GM21717 (cell line): Measurements from ENCODE around the gene PTPRN.
"Not testable (repeated sequence)": the region's sequence is repeated elsewhere in the genome, so short reads cannot be mapped to it uniquely, and the experiment has no call there.

ENCODE experiments used
- ATAC-seq: cut with Tn5 transposase; IDR thresholded peaks from one replicate; pipeline ENCODE4 v1.9.1; 2021; ENCODE audit warnings: mild to moderate bottlenecking, moderate library complexity; ENCODE audit not compliant: unreplicated experiment

The PTPRN gene

DNA sequence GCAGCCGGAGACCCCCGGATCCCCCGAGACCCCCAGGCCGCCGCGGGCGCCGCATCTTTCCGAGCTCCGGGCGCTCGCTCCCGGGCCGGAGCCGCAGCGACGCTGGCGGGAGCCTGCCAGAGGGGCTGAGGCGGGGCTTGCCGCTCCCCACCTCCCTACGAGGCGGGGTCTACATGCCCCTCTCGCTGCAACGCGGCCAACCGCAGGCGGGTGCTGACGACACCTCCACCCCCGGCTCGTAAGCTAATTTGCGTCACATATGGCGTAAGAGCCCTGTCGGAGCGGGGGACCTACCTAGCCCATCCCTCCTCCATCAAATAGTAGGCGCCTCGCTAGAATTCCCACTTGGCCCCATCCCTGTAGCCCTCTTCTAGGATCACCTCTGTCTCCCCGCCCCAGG, at the start of gene PTPRN:
Gene PTPRN (minus strand): TSS at position 124 of the 400 bp plus-strand sequence. CDS start 69 bp downstream, at position 55.
- no peak for ATAC-seq

DNA sequence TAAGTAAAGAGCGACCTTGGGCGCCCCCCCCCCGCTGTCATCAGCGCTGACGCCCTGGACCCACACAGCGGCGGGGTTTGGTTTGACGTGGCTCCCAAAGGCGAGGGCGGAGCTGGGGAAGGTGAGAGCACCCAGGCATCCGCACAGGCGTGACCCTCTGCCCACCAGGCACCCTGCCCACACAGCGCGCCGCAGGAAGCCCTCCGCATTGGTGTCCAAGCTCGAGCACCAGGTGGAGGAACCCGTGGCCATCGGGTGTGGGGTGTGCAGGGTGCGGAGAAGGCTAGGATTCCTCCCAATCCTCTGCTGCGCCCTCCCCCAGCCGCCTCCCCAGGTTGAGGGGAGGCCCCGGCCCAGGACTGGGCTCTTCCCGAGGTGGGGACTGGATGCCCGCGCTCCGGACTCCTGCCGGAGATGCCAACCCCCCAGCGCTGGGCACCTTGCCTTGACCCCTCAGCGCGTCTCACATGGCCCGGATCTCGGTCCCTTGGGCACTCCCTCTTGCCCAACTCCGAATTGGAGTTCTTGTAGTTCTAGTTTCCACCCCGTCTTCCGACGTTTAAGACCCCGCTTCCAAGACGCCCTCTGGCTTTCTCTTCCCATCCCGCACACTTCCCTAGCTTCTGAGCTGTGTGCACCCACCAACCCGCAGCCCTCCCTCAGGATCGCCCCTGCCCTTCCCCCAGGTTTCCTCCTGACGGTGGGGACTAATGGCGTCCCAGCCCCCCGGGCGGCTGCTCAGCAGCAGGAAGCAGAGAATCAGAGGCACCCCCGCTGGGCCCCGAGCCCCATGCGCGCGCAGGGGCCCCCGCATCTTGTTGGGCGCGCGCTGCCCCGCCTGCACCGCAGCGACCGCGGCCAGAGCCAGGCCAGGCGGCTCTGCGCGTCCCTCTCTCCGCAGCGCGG, 49.2 kb upstream of the PTPRN start:
- ATAC-seq, result no peak

- ATAC-seq, result no peak
Observed at GRCh38 chr2:219356834-219357233, 47.6 kb upstream of the PTPRN start.

DNA sequence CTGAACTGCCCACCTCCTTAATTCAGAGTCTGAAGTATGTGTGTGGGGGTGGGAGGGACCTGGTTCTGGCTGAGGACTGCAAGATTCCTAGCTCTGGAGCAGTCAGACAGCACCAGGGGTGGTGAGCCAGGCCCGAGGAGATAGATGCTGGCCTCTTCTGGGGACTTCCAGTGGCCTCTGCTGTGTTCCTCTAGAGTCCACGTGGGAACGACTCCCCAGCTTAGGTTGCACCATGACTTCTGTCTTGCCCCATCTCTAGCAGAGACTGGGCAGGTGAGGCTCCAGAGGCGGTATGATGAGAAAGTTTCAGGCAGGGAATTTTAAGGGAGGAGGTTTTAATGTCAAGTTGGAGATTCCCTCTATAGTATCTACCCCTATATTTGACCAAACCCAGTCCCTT, 45.4 kb upstream of the PTPRN start:
- ATAC-seq, result no peak

DNA sequence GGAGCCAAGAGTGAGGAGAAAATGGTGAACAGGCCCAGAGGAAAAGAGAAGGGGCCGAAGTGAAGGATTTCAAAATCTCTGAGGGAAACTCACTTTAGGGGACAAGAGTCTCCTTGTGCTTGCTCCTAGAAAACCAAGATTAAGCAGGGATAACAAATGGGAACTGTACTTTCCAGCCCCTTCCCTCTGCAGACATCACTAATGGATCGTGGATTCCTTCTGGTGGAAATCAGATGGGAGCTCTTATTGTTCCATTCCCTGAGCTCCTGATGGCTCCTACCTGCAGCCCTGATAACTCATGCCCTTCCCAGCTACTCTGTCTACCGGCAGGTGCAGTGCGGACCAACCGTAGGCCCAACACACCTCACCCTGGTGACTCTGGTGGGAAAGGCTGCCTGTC, 43.9 kb upstream of the PTPRN start:
- no peak for ATAC-seq

GRCh38 chr2:219352448-219353023, 43.3 kb upstream of the PTPRN start:
- ATAC-seq, result peak; percentile 58

- no peak for ATAC-seq
Observed at GRCh38 chr2:219350710-219351221, 41.6 kb upstream of the PTPRN start.

DNA sequence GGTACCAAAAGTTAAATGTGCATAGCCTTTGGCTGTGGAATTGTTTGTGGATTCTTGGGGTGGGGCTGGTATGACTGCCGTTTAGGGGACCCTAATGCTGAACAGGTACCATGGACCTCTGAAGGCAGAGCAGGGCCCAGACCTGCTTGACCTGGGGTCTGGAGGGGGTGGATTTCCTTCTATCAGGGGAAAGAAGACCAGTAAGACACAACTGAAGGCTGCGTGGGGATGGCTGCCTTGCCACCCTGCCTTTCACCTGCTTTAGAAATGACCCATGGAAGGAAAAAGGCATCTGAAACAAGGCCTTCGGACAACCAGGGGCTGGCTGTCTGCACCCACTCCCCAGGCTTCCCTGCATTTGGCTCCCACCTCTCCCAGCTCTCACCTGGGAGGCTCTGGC, 41.0 kb upstream of the PTPRN start:
- ATAC-seq, result no peak

GRCh38 chr2:219344751-219345430, 35.7 kb upstream of the PTPRN start:
- ATAC-seq, result no peak

DNA sequence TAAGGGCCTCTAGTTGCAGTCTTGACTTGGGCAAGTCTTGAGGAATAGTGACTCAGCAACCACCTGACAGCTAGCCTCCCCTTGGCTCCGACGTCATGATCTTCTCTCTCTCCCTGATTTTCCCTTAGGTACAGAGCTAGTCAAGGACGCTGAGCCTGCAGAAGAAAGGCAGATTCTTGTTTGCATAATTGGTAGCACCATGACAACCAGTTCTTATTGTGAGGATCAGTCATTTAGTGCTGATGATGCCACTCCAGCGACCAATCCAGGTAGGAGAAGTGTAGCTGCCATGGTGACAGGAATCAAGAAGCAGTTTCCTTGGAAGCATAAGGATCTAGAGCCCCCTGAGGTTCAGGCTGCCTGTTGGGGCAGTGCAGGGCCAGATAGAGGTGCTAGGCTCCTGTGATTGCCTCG, 26.2 kb upstream of the PTPRN start:
- ATAC-seq, result no peak

GRCh38 chr2:219334076-219334475, 24.9 kb upstream of the PTPRN start:
- no peak for ATAC-seq

DNA sequence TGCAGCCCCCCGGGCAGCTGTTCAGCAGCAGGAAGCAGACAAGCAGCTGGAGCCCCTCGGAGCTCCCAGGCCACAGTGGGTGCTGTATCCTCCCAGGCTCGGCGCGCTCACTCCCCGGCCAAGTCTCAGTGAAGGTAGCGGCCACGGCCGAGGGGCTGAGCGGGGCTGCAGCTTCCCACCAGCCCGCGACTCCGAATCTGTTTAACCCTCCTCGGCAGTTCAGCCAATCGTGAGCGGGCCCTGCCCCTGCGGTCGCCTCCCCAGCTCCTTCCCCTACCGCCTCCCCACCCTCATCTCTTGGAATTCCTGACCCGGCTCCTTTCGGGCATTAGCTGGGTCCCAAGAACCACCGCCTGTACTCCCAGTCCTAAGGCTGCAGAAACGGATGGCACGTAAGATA, 23.3 kb upstream of the PTPRN start, which contains the start of gene RESP18:
Gene RESP18 (minus strand): TSS at position 203 of the 400 bp plus-strand sequence.
- ATAC-seq, result no peak

GRCh38 chr2:219331560-219332213, 22.5 kb upstream of the PTPRN start:
- ATAC-seq, result no peak

- no peak for ATAC-seq
Observed at GRCh38 chr2:219327719-219328118, 18.5 kb upstream of the PTPRN start.

DNA sequence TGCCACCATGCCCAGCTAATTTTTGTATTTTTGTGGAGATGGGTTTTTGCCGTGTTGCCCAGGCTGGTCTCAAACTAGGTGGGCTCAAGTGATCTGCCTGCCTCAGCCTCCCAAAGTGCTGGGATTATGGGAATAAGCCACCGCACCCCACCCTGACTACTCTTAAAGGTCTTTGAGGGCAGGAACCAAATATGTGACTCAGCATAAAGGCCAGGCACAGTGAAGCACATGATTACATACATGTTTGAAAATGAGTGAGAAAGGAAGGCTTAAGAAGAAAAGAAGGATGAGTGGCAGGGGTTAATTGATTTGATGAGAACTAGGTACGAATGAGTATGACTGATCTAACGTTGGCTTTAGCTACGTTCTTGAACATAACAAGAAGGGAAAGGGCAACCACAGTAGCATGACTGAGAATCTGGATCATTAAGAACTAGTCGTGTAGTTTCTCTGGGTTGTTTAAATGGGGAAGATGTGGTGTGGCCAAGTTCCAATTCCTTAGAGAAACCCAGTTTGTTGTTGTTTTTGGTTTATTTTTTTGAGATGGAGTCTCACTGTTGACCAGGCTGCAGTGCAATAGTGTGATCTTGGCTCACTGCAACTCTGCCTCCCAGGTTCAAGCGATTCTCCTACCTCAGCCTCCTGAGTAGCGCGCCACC, 16.6 kb upstream of the PTPRN start:
- no peak for ATAC-seq

DNA sequence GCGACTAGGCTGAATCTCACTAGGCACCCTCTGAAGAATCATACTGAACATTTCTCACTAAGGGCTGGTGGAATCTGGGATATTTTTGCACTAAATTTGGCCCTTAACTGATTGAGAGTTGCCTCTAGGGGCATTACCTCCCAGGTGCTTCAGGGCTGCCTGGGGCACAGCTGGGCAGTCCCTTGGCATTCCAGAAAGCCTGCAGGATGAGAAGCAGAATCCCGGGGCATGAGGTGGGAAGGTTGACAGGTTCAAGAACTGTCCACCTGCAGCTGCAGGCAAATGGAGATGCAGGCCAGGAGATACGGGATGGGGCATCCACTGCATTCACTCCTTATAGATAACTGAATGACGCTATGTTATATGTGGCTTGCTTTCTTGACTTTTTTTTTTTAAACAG, 15.9 kb upstream of the PTPRN start:
- ATAC-seq, result no peak

DNA sequence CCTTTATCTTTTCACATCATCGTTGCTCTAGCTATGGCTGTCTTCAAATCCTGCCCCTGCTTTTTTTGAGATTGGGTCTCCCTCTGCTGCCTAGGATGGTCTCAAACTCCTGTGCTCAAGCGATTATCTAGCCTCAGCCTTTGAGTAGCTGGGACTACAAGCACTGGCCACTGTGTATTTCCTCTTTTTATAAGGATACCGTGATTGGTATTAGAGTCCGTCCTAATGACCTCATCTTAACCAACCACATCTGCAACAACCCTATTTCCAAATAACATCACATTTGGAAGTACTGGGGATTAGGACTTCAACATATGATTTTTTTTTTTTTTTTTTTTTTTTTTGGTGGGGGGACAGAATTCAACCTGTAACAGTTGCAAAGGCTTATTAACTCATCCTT, 14.2 kb upstream of the PTPRN start:
- ATAC-seq, result no peak

DNA sequence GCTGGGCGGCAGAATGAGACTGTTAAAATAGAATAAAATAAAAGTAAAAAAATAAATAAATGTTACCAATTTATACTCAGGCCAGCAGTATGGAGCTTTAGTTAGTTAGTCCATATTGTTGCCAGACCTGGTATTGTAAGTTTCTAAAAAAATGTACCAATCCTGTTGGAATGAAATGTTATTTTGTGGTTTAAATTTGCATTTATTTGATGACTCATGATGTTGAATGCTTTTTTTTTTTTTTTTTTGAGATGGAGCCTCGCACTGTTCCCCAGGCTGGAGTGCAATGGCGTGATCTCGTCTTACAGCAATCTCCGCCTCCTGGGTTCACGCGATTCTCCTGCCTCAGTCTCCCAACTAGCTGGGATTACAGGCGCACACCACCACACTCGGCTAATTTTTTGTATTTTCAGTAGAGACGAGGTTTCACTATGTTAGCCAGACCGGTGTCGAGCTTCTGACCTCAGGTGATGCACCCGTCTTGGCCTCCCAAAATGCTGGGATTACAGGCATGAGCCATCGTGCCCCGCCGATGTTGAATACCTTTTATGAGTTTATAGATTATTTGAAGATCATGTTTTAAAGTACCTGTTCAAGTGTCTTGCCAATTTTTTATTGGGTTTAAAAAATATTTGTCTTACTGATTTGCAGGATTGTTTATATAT, 5.7 kb upstream of the PTPRN start:
- ATAC-seq, result no peak

GRCh38 chr2:219312683-219313263, 3.6 kb upstream of the PTPRN start:
- ATAC-seq, result not testable (repeated sequence)
